ENCODE results near the gene SIVA1. TPM values are rescaled to one million over a fixed set of nuclear protein-coding genes. Genes with fewer than 3 reads are reported as not detected.

The SIVA1 gene
- polyA plus RNA-seq, 3 donors, result 102 to 193 (median 156) TPM

DNA sequence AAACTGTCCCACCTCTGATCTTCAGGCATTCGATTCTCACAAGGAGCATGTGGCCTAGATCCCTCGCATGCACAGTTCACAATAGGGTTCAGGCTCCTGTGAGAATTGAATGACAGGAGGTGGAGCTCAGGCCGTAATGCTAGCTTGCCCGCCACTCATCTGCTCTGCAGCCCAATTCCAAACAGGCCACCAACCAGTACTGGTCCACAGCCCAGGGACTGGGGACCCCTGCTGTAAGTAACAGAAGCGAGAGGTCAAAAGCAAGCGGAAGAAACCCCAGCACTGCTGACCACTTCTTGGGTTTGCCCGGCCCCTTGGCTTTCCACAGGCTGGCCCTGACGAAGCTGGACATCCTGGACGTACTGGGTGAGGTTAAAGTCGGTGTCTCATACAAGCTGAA is 8.5 kb upstream of the SIVA1 start:
- Histone ChIP-seq H3K4me3 (replicated peaks in 1 of 3; ENCODE audit: low read depth in 2 of 3, low read length in 3 of 3) (no peak overlapping the region), H3K79me2 (ENCODE audit: insufficient read depth, low read length) (no peaks in the 10 kb centered on the region), H3K27ac (ENCODE audit: low read depth in 1 of 2, low read length in 2 of 2) (no peak overlapping the region), H2AFZ (ENCODE audit: insufficient read depth, low read depth, low read length, poor library complexity, severe bottlenecking) (no peak overlapping the region), H3K9ac (ENCODE audit: insufficient read depth, low read length, poor library complexity, severe bottlenecking) (no peak overlapping the region), H3K27me3 (ENCODE audit: control insufficient read depth in 2 of 2, insufficient read depth in 2 of 2, low read length in 2 of 2) (no peaks in the 10 kb centered on the region), H3K36me3 (replicated peaks in 1 of 2; ENCODE audit: control insufficient read depth in 1 of 2, insufficient read depth in 2 of 2, low read length in 2 of 2) (no peaks in the 10 kb centered on the region), H3K4me2 (replicated peaks; ENCODE audit: extremely low read depth, low read length, poor library complexity, severe bottlenecking) (no peak overlapping the region), H3K4me1 (ENCODE audit: control insufficient read depth in 1 of 2, insufficient read depth in 2 of 2, low read length in 2 of 2) (peaks cover 0 to 17% of the 10 kb centered on the region in 2 donors), H4K20me1 (ENCODE audit: insufficient read depth, low read length) (no peaks in the 10 kb centered on the region), H3K9me3 (replicated peaks in 1 of 2; ENCODE audit: control insufficient read depth in 1 of 2, insufficient read depth in 1 of 2, low read length in 2 of 2) (no peaks in the 10 kb centered on the region)
- Mint-ChIP-seq H3K9me3 (no peaks in the 10 kb centered on the region), H3K4me1 (peaks cover 17% of the 10 kb centered on the region), H3K4me3 (no peak overlapping the region), H3K27me3 (ENCODE audit: low read depth in 3 of 3) (no peaks in the 10 kb centered on the region), H3K36me3 (peaks cover 3 to 4% of the 10 kb centered on the region in 2 donors), H3K27ac (no peak overlapping the region)
- intact Hi-C loops (cut with micrococcal nuclease), result no loop called here
- DNase-seq, result no peak
- WGBS (ENCODE audit: insufficient coverage), result 96% methylated on average over 5 of the region's 10 CpGs
- TF ChIP-seq, protein P1, sequence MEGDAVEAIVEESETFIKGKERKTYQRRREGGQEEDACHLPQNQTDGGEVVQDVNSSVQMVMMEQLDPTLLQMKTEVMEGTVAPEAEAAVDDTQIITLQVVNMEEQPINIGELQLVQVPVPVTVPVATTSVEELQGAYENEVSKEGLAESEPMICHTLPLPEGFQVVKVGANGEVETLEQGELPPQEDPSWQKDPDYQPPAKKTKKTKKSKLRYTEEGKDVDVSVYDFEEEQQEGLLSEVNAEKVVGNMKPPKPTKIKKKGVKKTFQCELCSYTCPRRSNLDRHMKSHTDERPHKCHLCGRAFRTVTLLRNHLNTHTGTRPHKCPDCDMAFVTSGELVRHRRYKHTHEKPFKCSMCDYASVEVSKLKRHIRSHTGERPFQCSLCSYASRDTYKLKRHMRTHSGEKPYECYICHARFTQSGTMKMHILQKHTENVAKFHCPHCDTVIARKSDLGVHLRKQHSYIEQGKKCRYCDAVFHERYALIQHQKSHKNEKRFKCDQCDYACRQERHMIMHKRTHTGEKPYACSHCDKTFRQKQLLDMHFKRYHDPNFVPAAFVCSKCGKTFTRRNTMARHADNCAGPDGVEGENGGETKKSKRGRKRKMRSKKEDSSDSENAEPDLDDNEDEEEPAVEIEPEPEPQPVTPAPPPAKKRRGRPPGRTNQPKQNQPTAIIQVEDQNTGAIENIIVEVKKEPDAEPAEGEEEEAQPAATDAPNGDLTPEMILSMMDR (IDR thresholded peaks at IDR 0.05), result no peak

DNA sequence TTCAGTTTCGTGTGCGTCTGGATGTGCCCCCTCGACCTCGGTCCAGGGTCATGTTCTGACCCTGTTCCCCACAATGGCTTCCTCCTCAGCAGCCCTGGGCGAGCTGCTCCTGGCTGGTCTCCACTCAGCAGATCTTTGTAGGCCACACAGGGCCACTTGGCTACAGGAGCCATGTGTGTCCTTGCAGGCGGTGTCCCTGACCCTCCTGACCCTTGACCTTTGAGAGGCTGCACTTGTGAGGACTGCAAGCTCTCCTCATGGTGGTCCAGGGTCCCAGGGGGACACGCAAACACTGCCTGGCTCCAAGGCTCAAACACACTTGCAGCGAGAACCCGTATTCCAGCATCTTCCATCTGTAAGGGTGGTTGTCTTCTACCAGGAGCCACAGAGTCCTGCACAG is 7.5 kb upstream of the SIVA1 start:
- H3K27ac ChIP-seq (ENCODE audit: low read depth in 1 of 2, low read length in 2 of 2), result no peak overlapping the region
- H3K4me3 Mint-ChIP-seq, result no peak overlapping the region
- H3K36me3 Mint-ChIP-seq, result peaks cover 0 to 4% of the 10 kb centered on the region in 2 donors
- H3K4me1 Mint-ChIP-seq, result peaks cover 17% of the 10 kb centered on the region
- H3K27ac Mint-ChIP-seq, result peak overlapping the region in 1 of 7 donors; percentile 30
- H3K27me3 ChIP-seq (ENCODE audit: control insufficient read depth in 2 of 2, insufficient read depth in 2 of 2, low read length in 2 of 2), result no peaks in the 10 kb centered on the region
- H3K9ac ChIP-seq (ENCODE audit: insufficient read depth, low read length, poor library complexity, severe bottlenecking), result no peak overlapping the region
- H2AFZ ChIP-seq (ENCODE audit: insufficient read depth, low read depth, low read length, poor library complexity, severe bottlenecking), result no peak overlapping the region
- no peaks in the 10 kb centered on the region for H3K9me3 ChIP-seq (replicated peaks in 1 of 2; ENCODE audit: control insufficient read depth in 1 of 2, insufficient read depth in 1 of 2, low read length in 2 of 2)
- H3K4me3 ChIP-seq (replicated peaks in 1 of 3; ENCODE audit: low read depth in 2 of 3, low read length in 3 of 3), result no peak overlapping the region
- no peaks in the 10 kb centered on the region for H3K36me3 ChIP-seq (replicated peaks in 1 of 2; ENCODE audit: control insufficient read depth in 1 of 2, insufficient read depth in 2 of 2, low read length in 2 of 2)
- no peaks in the 10 kb centered on the region for H4K20me1 ChIP-seq (ENCODE audit: insufficient read depth, low read length)
- H3K79me2 ChIP-seq (ENCODE audit: insufficient read depth, low read length), result no peaks in the 10 kb centered on the region
- DNase-seq, result no peak
- TF ChIP-seq, protein P1 (IDR thresholded peaks at IDR 0.05), result no peak
- H3K9me3 Mint-ChIP-seq, result peaks cover 0 to 4% (median 0%) of the 10 kb centered on the region in 7 donors
- peaks cover 0 to 17% of the 10 kb centered on the region in 2 donors for H3K4me1 ChIP-seq (ENCODE audit: control insufficient read depth in 1 of 2, insufficient read depth in 2 of 2, low read length in 2 of 2)
- H3K4me2 ChIP-seq (replicated peaks; ENCODE audit: extremely low read depth, low read length, poor library complexity, severe bottlenecking), result no peak overlapping the region
- intact Hi-C loops (cut with micrococcal nuclease), result no loop called here
- no peaks in the 10 kb centered on the region for H3K27me3 Mint-ChIP-seq (ENCODE audit: low read depth in 3 of 3)
- WGBS (ENCODE audit: insufficient coverage), result 96% methylated on average over 6 of the region's 9 CpGs

Data from CD14-positive monocyte (primary cell).